Activated CD8-positive, alpha-beta memory T cell treated with anti-CD3 and anti-CD28 coated beads for 36 hours (primary cell): Measurements from ENCODE around the gene PI4KB. TPM values are rescaled to one million over a fixed set of nuclear protein-coding genes. Genes with fewer than 3 reads are reported as not detected.

Experiments
- CTCF ChIA-PET: fragments of 350-600 bp; sonication (Branson Sonifier 250); formaldehyde crosslinking; loops from one replicate; lab custom pipeline; 2021; ENCODE audit warnings: antibody characterized with exemption; lab: Charles Lee
- POLR2A ChIA-PET: fragments of 350-600 bp; sonication (Branson Sonifier 250); formaldehyde crosslinking; loops from one replicate; lab custom pipeline; 2021; ENCODE audit warnings: antibody characterized with exemption; lab: Charles Lee
- total RNA-seq, 2 experiments: library from RNA; stranded (reverse); gene quantifications; one replicate each; pipeline ENCODE4 v1.2.3, GENCODE V29; 2021

PI4KB gene
- total RNA-seq, 2 experiments from 2014 or later = 51.6 to 57.4 TPM

- CTCF ChIA-PET = no interaction called here
- POLR2A ChIA-PET = no interaction called here
These were observed 61.6 kb downstream of the PI4KB start for GRCh38 chr1:151265446-151266236.

- POLR2A ChIA-PET = no interaction called here
- CTCF ChIA-PET = interaction anchor here (2.4 kb wide), 1 partner anchor 8 kb away, joined by 15 read pairs; no protein-coding TSS in a partner anchor
These were observed 67.9 kb downstream of the PI4KB start for GRCh38 chr1:151259351-151259750.

- CTCF ChIA-PET = interaction anchor here (0.7 to 1.3 kb wide), 4 partner anchors 22 to 86 kb away, joined by 3 to 6 read pairs (median 4); no protein-coding TSS in a partner anchor
- POLR2A ChIA-PET = interaction anchor here (0.6 to 0.9 kb wide), 2 partner anchors 57 to 93 kb away, joined by 3 to 4 read pairs; partner anchors contain the start of gene PIP5K1A
These were observed 71.8 kb downstream of the PI4KB start for GRCh38 chr1:151255381-151255780.

GRCh38 chr1:151254217-151255213 lies 72.7 kb downstream of the PI4KB start, which contains the start of gene PSMD4:
Gene PSMD4 (plus strand): TSS chr1:151254734. CDS start chr1:151254783, 49 bp downstream.
- ChIA-PET CTCF (interaction anchor here (1.0 to 1.3 kb wide), 5 partner anchors 23 to 155 kb away, joined by 3 to 6 read pairs (median 4); no protein-coding TSS in a partner anchor), POLR2A (interaction anchor here (0.6 to 1.1 kb wide), 7 partner anchors 12 to 183 kb away, joined by 3 to 8 read pairs (median 3); partner anchors contain the start of genes PIP5K1A and VPS72)

- POLR2A ChIA-PET = interaction anchor here (0.7 to 1.6 kb wide), 2 partner anchors 51 to 62 kb away, joined by 5 to 8 read pairs; partner anchors contain the start of gene VPS72
- CTCF ChIA-PET = interaction anchor here (0.5 to 2.6 kb wide), 13 partner anchors 9 to 224 kb away, joined by 3 to 15 read pairs (median 5); partner anchors contain the start of gene VPS72
These were observed 75.4 kb downstream of the PI4KB start for GRCh38 chr1:151251656-151252470.

- ChIA-PET POLR2A (no interaction called here), CTCF (no interaction called here)
These were observed 80.4 kb downstream of the PI4KB start for GRCh38 chr1:151246786-151247185.

GRCh38 chr1:151243683-151244216 lies 83.5 kb downstream of the PI4KB start:
- ChIA-PET CTCF (no interaction called here), POLR2A (no interaction called here)

GRCh38 chr1:151242442-151242841 lies 84.8 kb downstream of the PI4KB start:
- CTCF ChIA-PET = no interaction called here
- POLR2A ChIA-PET = interaction anchor here (0.6 kb wide), 2 partner anchors 12 to 94 kb away, joined by 3 read pairs; partner anchors contain the start of gene PSMD4

Other genes with a start within 250 kb of the PI4KB start
- gene SEMA6C, start 180.8 kb downstream of the PI4KB start, total RNA-seq = 1 to 10 TPM; 1.9 to 2.5 TPM
- gene TNFAIP8L2, start 170.8 kb downstream of the PI4KB start, total RNA-seq = 10 to 100 TPM; 25.7 to 26.6 TPM
- 1 to 10 TPM; 4.3 to 4.7 TPM for gene LYSMD1, start 161.5 kb downstream of the PI4KB start, total RNA-seq
- 10 to 100 TPM; 83.4 to 87.2 TPM for gene SCNM1, start 161.3 kb downstream of the PI4KB start, total RNA-seq
- 1 to 10 TPM in 1 of 2 experiments, under 1 TPM in 1; 0.78 to 2.1 TPM for gene TMOD4, start 151.4 kb downstream of the PI4KB start, total RNA-seq
- 10 to 100 TPM; 73.5 to 80.3 TPM for gene VPS72, start 137.2 kb downstream of the PI4KB start, total RNA-seq
- gene PIP5K1A, start 128.9 kb downstream of the PI4KB start, total RNA-seq = 10 to 100 TPM; 74.7 to 78.6 TPM
- 100 to 1,000 TPM; 239 to 258 TPM for gene PSMD4, start 72.7 kb downstream of the PI4KB start, total RNA-seq
- 10 to 100 TPM; 21.6 to 22.2 TPM for gene ZNF687, start 45.1 kb downstream of the PI4KB start, total RNA-seq
- 10 to 100 TPM; 65.5 to 73.3 TPM for gene RFX5, start 19.8 kb upstream of the PI4KB start, total RNA-seq
- gene SELENBP1, start 45.3 kb upstream of the PI4KB start, total RNA-seq = not detected
- 100 to 1,000 TPM; 448 to 472 TPM for gene PSMB4, start 72.2 kb upstream of the PI4KB start, total RNA-seq
- 10 to 100 TPM; 63.0 to 63.9 TPM for gene POGZ, start 132.1 kb upstream of the PI4KB start, total RNA-seq
- 1 to 10 TPM; 1.2 to 1.8 TPM for gene CGN, start 184.0 kb upstream of the PI4KB start, total RNA-seq
- gene TUFT1, start 212.9 kb upstream of the PI4KB start, total RNA-seq = 1 to 10 TPM; 2.3 to 2.7 TPM